Fibroblast of skin of left quadriceps (primary cell): ENCODE results near the gene NCF4.

Experiments
- DNase-seq, 2 experiments: peaks; one replicate each; pipeline ENCODE4 v3.0.0-alpha.2; 2013; ENCODE audit warnings: low read depth in 2 of 2

NCF4 gene

DNA sequence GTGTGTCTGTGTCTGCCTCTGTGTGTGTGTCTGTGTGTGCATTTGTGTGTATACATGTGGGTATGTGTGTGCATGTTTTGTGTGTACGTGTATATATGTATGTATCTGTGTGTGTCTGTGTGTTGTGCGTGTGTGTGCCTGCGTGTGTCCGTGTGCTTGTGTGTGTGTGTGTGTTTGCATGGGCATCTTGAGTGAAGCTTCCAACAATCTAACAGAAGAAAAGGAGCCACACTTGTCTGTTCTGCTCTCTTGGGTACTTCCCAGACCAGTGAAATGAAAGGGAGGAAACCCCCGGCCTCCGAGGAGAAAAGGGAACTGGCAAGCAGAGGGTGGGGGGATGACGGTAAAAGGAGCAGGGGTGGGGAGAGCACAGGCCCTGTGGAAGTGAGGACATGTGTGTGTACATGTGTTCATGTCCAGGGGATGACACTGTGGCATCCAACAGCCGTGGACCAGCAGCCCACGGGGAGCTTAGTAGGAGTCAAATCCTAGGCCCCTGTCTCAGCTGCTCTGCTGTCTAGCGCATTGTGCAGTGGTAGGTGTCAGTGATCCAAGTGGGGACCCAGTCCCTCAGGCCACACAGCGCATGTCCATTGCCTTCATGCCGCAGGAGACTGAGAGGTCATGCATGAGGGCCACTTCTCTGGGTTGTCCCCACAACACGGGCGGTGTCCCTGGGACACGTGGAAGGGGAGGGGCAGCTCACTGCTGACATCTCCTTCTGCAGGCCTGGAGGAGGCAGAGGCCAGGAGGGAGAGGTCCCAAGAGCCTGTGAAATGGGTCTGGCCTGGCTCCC lies 60.7 kb downstream of the NCF4 start:
- no peak for DNase-seq

- no peak for DNase-seq
These were observed 61.4 kb downstream of the NCF4 start for GRCh38 chr22:36922105-36922608.

- DNase-seq = no peak
These were observed 61.9 kb downstream of the NCF4 start for GRCh38 chr22:36922711-36923110.

GRCh38 chr22:36923131-36923788 lies 62.5 kb downstream of the NCF4 start:
- no peak for DNase-seq

- DNase-seq = no peak
These were observed 63.4 kb downstream of the NCF4 start for GRCh38 chr22:36924151-36924698.

DNA sequence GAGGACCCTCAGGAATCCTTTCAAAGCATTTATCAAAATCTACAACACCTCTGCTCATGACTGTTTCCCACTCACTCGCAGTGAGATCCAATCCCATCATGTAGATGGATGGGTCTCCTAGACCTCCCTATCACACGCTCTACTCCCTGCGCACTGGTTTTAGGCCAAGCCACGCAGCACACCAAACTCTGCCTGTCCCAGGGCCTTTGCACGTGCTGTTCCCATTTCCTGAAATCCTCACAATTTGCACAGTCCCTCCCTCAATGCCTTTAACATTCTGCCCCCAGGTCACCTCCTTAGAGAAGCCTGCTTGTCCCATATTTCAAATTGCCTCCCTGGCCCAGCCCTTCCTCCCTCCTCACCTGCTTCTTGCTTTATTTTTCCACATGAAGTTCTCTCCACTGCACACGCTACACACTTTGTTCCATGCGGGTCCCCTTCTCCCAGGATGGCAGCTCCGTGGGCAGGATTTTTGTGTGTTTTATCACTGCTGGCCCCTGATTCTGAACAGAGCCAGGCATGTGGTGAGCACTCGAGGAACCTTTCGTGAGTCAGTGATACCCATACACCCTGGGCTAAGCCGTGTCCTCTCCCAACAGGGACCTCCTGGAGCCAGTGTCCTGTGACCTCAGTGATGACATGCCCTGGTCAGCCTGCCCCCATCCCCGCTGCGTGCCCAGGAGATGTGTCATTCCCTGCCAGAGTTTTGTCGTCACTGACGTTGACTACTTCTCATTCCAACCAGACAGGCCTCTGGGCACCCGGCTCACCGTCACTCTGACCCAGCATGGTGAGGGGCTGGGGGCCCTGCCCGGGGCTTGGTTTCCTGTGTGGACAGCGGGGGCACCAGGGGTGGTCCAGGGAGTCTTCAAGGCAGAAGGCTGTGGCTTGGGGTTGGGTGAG lies 64.8 kb downstream of the NCF4 start:
- no peak for DNase-seq

DNA sequence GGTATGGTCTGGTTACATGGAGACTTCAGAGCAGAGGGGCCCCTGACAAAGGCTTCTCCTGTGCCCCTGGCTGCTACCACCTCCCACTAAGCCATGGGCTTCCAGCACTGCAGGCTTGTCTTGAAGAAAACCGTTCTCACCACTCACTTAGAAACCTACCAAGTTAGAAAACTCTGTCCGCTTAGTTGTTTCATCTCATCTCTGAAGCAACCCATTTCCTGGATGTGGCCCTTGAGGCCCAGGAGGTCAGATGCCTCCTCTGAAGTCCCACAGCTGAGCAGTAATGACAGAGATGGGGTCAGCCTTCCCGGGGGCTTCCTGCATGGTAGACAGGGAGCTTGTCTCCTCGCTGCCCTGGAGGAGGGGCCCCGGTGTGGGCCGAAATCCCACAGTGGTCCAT lies 65.5 kb downstream of the NCF4 start:
- no peak for DNase-seq

DNA sequence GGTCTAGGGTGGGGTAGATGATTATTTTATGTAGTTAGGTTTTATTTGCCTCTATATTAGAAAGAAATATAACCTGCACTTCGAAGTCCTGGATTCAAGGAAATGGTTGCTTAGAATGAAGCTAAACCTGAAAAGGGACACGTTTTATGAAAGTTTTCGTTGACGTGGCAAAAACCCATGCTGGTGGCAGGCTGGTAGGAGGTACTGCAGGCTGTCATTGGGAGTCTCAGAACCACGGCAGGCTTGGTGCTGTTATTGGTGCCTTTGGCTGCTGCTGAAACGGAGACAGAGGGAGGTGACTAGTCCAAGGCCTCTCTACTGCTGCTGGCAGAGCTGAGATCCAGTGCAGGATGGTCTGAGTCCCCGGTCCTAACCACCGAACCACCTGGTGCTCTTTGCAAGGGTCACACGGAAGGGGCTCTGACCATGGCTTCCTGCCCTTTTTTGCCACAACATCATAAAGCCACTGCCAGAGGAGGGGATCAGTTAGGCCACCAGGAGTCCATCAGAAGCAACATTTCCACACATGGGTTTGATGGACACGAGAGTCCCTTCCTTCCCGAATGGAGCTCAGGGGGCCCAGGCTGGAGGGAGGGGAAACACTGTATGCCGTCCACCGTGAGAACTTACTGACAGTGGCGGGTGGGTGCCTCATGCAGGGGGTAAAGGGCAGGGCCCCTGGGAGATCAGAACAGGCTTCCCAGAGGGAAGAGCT lies 66.1 kb downstream of the NCF4 start:
- DNase-seq = no peak
